Skeletal muscle tissue (tissue), 4 donors: ENCODE data around the gene ZNF883. TPM values are rescaled to one million over a fixed set of nuclear protein-coding genes. Genes with fewer than 3 reads are reported as not detected.

Source experiments
- H3K27ac ChIP-seq: one replicate; pipeline ENCODE4 v1.7.0; 2013; ENCODE audit warnings: mild to moderate bottlenecking, low read depth, low read length, inconsistent platforms
- H3K27me3 ChIP-seq, 3 donors: one replicate each; pipeline ENCODE4 v1.7.0; 2013; ENCODE audit warnings: low read length in 3 of 3; ENCODE audit not compliant: control insufficient read depth in 3 of 3, insufficient read depth in 3 of 3
- H3K36me3 ChIP-seq, 3 donors: one replicate each; pipeline ENCODE4 v1.7.0; 2013; ENCODE audit warnings: low read length in 3 of 3; ENCODE audit not compliant: control insufficient read depth in 3 of 3, insufficient read depth in 3 of 3
- H3K4me1 ChIP-seq, 3 donors: one replicate each; pipeline ENCODE4 v1.7.0; 2013; ENCODE audit warnings: low read length in 3 of 3, mild to moderate bottlenecking in 3 of 3; ENCODE audit not compliant: control insufficient read depth in 3 of 3, insufficient read depth in 3 of 3
- H3K4me3 ChIP-seq, 3 donors: one replicate each; pipeline ENCODE4 v1.7.0; 2013; ENCODE audit warnings: low read length in 3 of 3
- H3K9ac ChIP-seq, 3 donors: one replicate each; pipeline ENCODE4 v1.7.0; 2013; ENCODE audit warnings: low read length in 3 of 3, mild to moderate bottlenecking in 3 of 3, moderate library complexity in 2 of 3, low read depth in 1 of 3
- H3K9me3 ChIP-seq, 3 donors: one replicate each; pipeline ENCODE4 v1.7.0; 2013; ENCODE audit warnings: low read length in 3 of 3; ENCODE audit not compliant: control insufficient read depth in 3 of 3
- total RNA-seq: library from RNA; depleted of rRNA; stranded (reverse); fragments of >200 nt; gene quantifications from one replicate; pipeline ENCODE4 v1.2.3, GENCODE V29; 2014
- donor health status: Osteomylitis.

Gene ZNF883
- total RNA-seq, 1 donor from 2014 or later, result 3.1 TPM

GRCh38 chr9:112921549-112921948 lies 90.4 kb downstream of the ZNF883 start:
- Histone ChIP-seq H3K36me3 (no peaks in the 10 kb centered on the region), H3K9ac (no peak overlapping the region), H3K4me1 (no peaks in the 10 kb centered on the region), H3K4me3 (no peak overlapping the region), H3K27me3 (no peaks in the 10 kb centered on the region), H3K27ac (no peak overlapping the region), H3K9me3 (no peaks in the 10 kb centered on the region)

- Histone ChIP-seq H3K4me1 (no peaks in the 10 kb centered on the region), H3K36me3 (no peaks in the 10 kb centered on the region), H3K27me3 (no peaks in the 10 kb centered on the region), H3K9me3 (no peaks in the 10 kb centered on the region), H3K9ac (no peak overlapping the region), H3K27ac (no peak overlapping the region), H3K4me3 (no peak overlapping the region)
These were observed 94.0 kb downstream of the ZNF883 start for GRCh38 chr9:112917987-112918362.

DNA sequence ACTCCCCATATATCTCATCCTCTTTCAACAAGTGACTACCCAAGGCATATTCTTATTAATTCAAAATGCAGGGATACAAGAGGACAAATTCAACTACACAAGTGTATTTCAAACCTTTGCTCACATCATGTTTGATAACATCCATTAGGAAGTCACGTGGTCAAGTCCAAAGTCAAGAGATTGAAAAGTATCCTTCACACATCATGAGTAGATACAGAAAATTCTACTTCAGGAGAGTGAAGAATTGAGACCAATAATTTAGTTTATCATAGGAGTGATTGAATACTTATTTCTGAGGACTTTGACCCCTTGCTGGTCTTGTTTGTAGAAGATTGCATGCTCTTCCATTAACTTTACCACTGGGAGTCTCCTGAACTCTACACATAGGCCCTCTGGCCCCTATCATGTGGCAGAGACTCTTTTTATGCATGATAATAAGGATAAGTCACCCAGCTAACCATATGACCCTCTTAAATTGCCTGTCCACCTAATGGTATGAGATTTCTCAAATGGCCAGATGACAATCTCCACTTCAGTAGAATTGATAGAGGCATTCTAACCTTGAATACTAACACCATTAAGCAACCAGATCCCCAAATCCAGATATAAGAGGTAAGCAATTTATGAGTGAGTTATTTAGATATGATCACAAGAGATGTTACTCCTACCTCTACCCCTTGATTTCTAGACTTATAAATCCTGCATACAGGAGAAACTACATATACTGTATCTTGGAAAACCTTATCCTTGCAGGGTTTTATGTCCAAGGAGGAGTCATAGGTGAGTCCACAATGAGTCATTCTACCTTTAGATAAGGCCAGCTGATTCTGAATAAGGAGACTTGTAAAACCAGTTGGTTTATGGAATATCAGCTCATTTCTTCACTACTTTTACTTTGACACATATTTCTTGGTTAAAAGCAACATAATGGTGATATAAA lies 94.7 kb downstream of the ZNF883 start:
- Histone ChIP-seq H3K4me3 (no peak overlapping the region), H3K4me1 (no peaks in the 10 kb centered on the region), H3K27me3 (no peaks in the 10 kb centered on the region), H3K36me3 (no peaks in the 10 kb centered on the region), H3K9me3 (no peaks in the 10 kb centered on the region), H3K27ac (no peak overlapping the region), H3K9ac (no peak overlapping the region)

GRCh38 chr9:112914524-112914923 lies 97.5 kb downstream of the ZNF883 start:
- Histone ChIP-seq H3K36me3 (no peaks in the 10 kb centered on the region), H3K27me3 (no peaks in the 10 kb centered on the region), H3K27ac (no peak overlapping the region), H3K9me3 (no peaks in the 10 kb centered on the region), H3K4me3 (no peak overlapping the region), H3K4me1 (no peaks in the 10 kb centered on the region), H3K9ac (no peak overlapping the region)

- H3K36me3 ChIP-seq, result no peaks in the 10 kb centered on the region
- H3K27me3 ChIP-seq, result no peaks in the 10 kb centered on the region
- H3K4me3 ChIP-seq, result no peak overlapping the region
- H3K9me3 ChIP-seq, result no peaks in the 10 kb centered on the region
- H3K9ac ChIP-seq, result no peak overlapping the region
- H3K4me1 ChIP-seq, result no peaks in the 10 kb centered on the region
- no peak overlapping the region for H3K27ac ChIP-seq
These were observed 98.7 kb downstream of the ZNF883 start for GRCh38 chr9:112913326-112913725.

DNA sequence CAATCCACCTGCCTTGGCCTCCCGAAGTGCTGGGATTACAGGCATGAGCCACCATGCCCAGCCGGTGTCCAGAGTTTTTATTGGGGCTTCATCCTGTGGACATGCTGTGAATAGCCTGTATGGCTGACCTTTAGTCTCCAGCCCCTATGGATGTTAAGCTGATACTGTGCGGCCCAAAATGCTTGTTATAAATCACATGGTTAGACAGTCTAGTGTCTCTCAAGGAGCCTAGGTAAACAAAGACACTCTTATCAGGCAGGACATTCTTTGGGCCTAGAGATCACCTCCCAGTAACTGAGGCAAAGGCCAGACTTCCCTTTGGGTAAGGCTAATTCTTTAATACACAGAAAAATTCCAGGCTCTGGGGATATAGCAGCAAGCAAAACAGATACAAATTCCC lies 99.4 kb downstream of the ZNF883 start:
- no peaks in the 10 kb centered on the region for H3K27me3 ChIP-seq
- H3K9ac ChIP-seq, result no peak overlapping the region

DNA sequence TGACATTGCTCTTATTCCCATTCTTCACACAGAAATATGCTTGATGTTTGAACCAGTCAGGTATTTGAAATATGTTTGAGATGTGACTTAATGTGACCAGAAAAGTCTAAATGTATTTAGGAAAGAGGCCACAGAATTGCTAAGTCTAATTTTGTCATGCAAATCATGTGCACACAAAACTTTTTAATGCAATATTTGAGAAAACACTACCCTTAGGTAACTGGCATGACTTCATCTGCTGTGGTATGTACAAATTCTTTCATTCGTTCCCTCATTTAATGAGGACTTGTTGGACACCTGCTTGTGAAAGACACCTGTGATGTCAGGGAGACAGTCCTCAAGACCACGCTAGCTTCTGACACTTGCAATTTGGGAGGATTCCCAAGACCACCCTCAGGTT lies 100.3 kb downstream of the ZNF883 start:
- H3K9ac ChIP-seq, result no peak overlapping the region
- no peak overlapping the region for H3K4me3 ChIP-seq
- H3K36me3 ChIP-seq, result no peaks in the 10 kb centered on the region
- H3K27me3 ChIP-seq, result peaks cover 0 to 2% (median 0%) of the 10 kb centered on the region in 3 donors
- H3K27ac ChIP-seq, result no peak overlapping the region
- no peaks in the 10 kb centered on the region for H3K9me3 ChIP-seq
- H3K4me1 ChIP-seq, result no peaks in the 10 kb centered on the region

More for the DNA sequence above, 99.4 kb downstream of the ZNF883 start:
- no peaks in the 10 kb centered on the region for H3K4me1 ChIP-seq
- H3K9me3 ChIP-seq, result no peaks in the 10 kb centered on the region
- H3K36me3 ChIP-seq, result no peaks in the 10 kb centered on the region
- H3K4me3 ChIP-seq, result no peak overlapping the region
- H3K27ac ChIP-seq, result no peak overlapping the region

Other genes starting within 250 kb of the ZNF883 start
- under 0.01 TPM for gene SLC46A2, start 121.3 kb downstream of the ZNF883 start, total RNA-seq
- 3.1 TPM for gene ZFP37, start 44.5 kb upstream of the ZNF883 start, total RNA-seq
- gene SLC31A2, start 138.8 kb upstream of the ZNF883 start, total RNA-seq, result 5.2 TPM
- gene FKBP15, start 209.1 kb upstream of the ZNF883 start, total RNA-seq, result 11.5 TPM
- 9.9 TPM for gene SLC31A1, start 209.4 kb upstream of the ZNF883 start, total RNA-seq